ENCODE data around the gene PPM1G. TPM values are rescaled to one million over a fixed set of nuclear protein-coding genes. Genes with fewer than 3 reads are reported as not detected.
"Not testable (repeated sequence)": the region's sequence is repeated elsewhere in the genome, so short reads cannot be mapped to it uniquely, and the experiment has no call there.

Gene PPM1G
- total RNA-seq, 2 experiments from 2014 or later, result 130 to 136 TPM

GRCh38 chr2:27435628-27436027 is 26.2 kb upstream of the PPM1G start:
- DNase-seq, result no peak
- Mint-ChIP-seq H3K4me3 (no peak overlapping the region), H3K9me3 (ENCODE audit: insufficient read depth) (no peaks in the 10 kb centered on the region), H3K36me3 (ENCODE audit: low read depth) (peaks cover 69% of the 10 kb centered on the region), H3K27me3 (ENCODE audit: low read depth) (no peaks in the 10 kb centered on the region), H3K4me1 (ENCODE audit: low read depth) (peaks cover 10% of the 10 kb centered on the region), H3K27ac (peak overlapping the region; percentile 27)
- no peak for ATAC-seq
- POLR2A ChIA-PET, result interaction anchor here (0.8 kb wide), 1 partner anchor 13 kb away, joined by 3 read pairs; no protein-coding TSS in a partner anchor
- CTCF ChIA-PET, result no interaction called here

- Mint-ChIP-seq H3K36me3 (ENCODE audit: low read depth) (peaks cover 41% of the 10 kb centered on the region), H3K27ac (peak overlapping the region; percentile 84), H3K9me3 (ENCODE audit: insufficient read depth) (no peaks in the 10 kb centered on the region), H3K27me3 (ENCODE audit: low read depth) (no peaks in the 10 kb centered on the region), H3K4me3 (peak overlapping the region; percentile 29), H3K4me1 (ENCODE audit: low read depth) (peaks cover 31% of the 10 kb centered on the region)
- ATAC-seq (no peak), DNase-seq (peak; percentile 46)
- CTCF ChIA-PET, result interaction anchor here (1.1 to 4.6 kb wide), 7 partner anchors 22 to 252 kb away, joined by 4 to 38 read pairs (median 6); partner anchors contain the start of genes EIF2B4 and PPM1G
- POLR2A ChIA-PET, result interaction anchor here (0.5 to 4.4 kb wide), 6 partner anchors 11 to 197 kb away, joined by 3 to 41 read pairs (median 3); partner anchors contain the start of genes CCDC121, EIF2B4, GPN1 and PPM1G
Measured at GRCh38 chr2:27431395-27431794, 22.0 kb upstream of the PPM1G start.

- H3K9me3 Mint-ChIP-seq (ENCODE audit: insufficient read depth), result no peaks in the 10 kb centered on the region
- DNase-seq, result peak; percentile 80
- peak overlapping the region; percentile 89 for H3K27ac Mint-ChIP-seq
- peak overlapping the region; percentile 99 for H3K4me3 Mint-ChIP-seq
- ChIA-PET POLR2A (interaction anchor here (0.8 to 4.4 kb wide), 11 partner anchors 10 to 240 kb away, joined by 3 to 41 read pairs (median 5); partner anchors contain the start of genes MPV17, PPM1G, ZNF512 and ZNF513), CTCF (interaction anchor here (0.6 to 4.6 kb wide), 10 partner anchors 8 to 254 kb away, joined by 3 to 38 read pairs (median 6); partner anchors contain the start of genes CCDC121, EIF2B4, GPN1 and PPM1G)
- no peaks in the 10 kb centered on the region for H3K27me3 Mint-ChIP-seq (ENCODE audit: low read depth)
- peaks cover 31% of the 10 kb centered on the region for H3K4me1 Mint-ChIP-seq (ENCODE audit: low read depth)
- H3K36me3 Mint-ChIP-seq (ENCODE audit: low read depth), result peaks cover 18% of the 10 kb centered on the region
- peak; percentile 76 for ATAC-seq
Measured at GRCh38 chr2:27428978-27429541, 19.7 kb upstream of the PPM1G start.

GRCh38 chr2:27428213-27428977 is 19.0 kb upstream of the PPM1G start, which contains the start of gene NRBP1:
NRBP1 (plus strand) TSS chr2:27428631; CDS start chr2:27433274, 4,643 bp downstream.
- Mint-ChIP-seq H3K4me3 (peak within 1 kb of the TSS; percentile 99), H3K9me3 (ENCODE audit: insufficient read depth) (no peaks in the 10 kb centered on the region), H3K27me3 (ENCODE audit: low read depth) (no peaks in the 10 kb centered on the region), H3K27ac (peak within 1 kb of the TSS; percentile 98), H3K36me3 (ENCODE audit: low read depth) (peaks cover 11% of the 10 kb centered on the region), H3K4me1 (ENCODE audit: low read depth) (peaks cover 31% of the 10 kb centered on the region)
- DNase-seq (peak; percentile 93), ATAC-seq (peak; percentile 92)
- ChIA-PET POLR2A (interaction anchor here (0.9 to 4.4 kb wide), 10 partner anchors 9 to 241 kb away, joined by 3 to 41 read pairs (median 4); partner anchors contain the start of genes MPV17, PPM1G, ZNF512 and ZNF513), CTCF (interaction anchor here (0.9 to 4.6 kb wide), 7 partner anchors 19 to 255 kb away, joined by 3 to 38 read pairs (median 5); partner anchors contain the start of genes CCDC121, EIF2B4, GPN1 and PPM1G)

- Mint-ChIP-seq H3K36me3 (ENCODE audit: low read depth) (peaks cover 6% of the 10 kb centered on the region), H3K9me3 (ENCODE audit: insufficient read depth) (no peaks in the 10 kb centered on the region), H3K27ac (peak overlapping the region; percentile 98), H3K4me3 (peak overlapping the region; percentile 95), H3K4me1 (ENCODE audit: low read depth) (peaks cover 31% of the 10 kb centered on the region), H3K27me3 (ENCODE audit: low read depth) (no peaks in the 10 kb centered on the region)
- ChIA-PET POLR2A (interaction anchor here (1.0 to 4.4 kb wide), 6 partner anchors 8 to 56 kb away, joined by 3 to 41 read pairs (median 5); partner anchors contain the start of genes PPM1G and ZNF513), CTCF (interaction anchor here (0.9 to 4.3 kb wide), 3 partner anchors 18 to 201 kb away, joined by 3 to 38 read pairs (median 4); partner anchors contain the start of genes CCDC121, GPN1 and PPM1G)
- DNase-seq (no peak), ATAC-seq (no peak)
Measured at GRCh38 chr2:27427863-27428212, 18.4 kb upstream of the PPM1G start.

- H3K27me3 Mint-ChIP-seq (ENCODE audit: low read depth); H3K9me3 Mint-ChIP-seq (ENCODE audit: insufficient read depth): not testable (repeated sequence)
- CTCF ChIA-PET, result interaction anchor here (1.1 kb wide), 1 partner anchor 11 kb away, joined by 3 read pairs; no protein-coding TSS in a partner anchor
Measured at GRCh38 chr2:27425039-27425438, 15.6 kb upstream of the PPM1G start.

GRCh38 chr2:27422958-27423357 is 13.6 kb upstream of the PPM1G start:
- ChIA-PET CTCF (no interaction called here), POLR2A (interaction anchor here (1.2 kb wide), 1 partner anchor 14 kb away, joined by 6 read pairs; the partner anchor contains the start of gene PPM1G)
- no peak for DNase-seq
- Mint-ChIP-seq H3K4me3 (no peak overlapping the region), H3K36me3 (ENCODE audit: low read depth) (no peaks in the 10 kb centered on the region), H3K4me1 (ENCODE audit: low read depth) (peaks cover 6% of the 10 kb centered on the region), H3K9me3 (ENCODE audit: insufficient read depth) (no peaks in the 10 kb centered on the region), H3K27ac (no peak overlapping the region), H3K27me3 (ENCODE audit: low read depth) (peaks cover 6% of the 10 kb centered on the region)
- no peak for ATAC-seq

More at GRCh38 chr2:27425039-27425438, 15.6 kb upstream of the PPM1G start:
- DNase-seq; H3K36me3 Mint-ChIP-seq (ENCODE audit: low read depth); H3K27ac Mint-ChIP-seq; ATAC-seq; POLR2A ChIA-PET; H3K4me3 Mint-ChIP-seq: not testable (repeated sequence)
- peaks cover 15% of the 10 kb centered on the region for H3K4me1 Mint-ChIP-seq (ENCODE audit: low read depth)

GRCh38 chr2:27421660-27422250 is 12.4 kb upstream of the PPM1G start:
- CTCF ChIA-PET, result interaction anchor here (1.1 to 2.2 kb wide), 2 partner anchors 8 to 119 kb away, joined by 5 to 9 read pairs; no protein-coding TSS in a partner anchor
- POLR2A ChIA-PET, result no interaction called here
- Mint-ChIP-seq H3K27me3 (ENCODE audit: low read depth) (peaks cover 6% of the 10 kb centered on the region), H3K9me3 (ENCODE audit: insufficient read depth) (no peaks in the 10 kb centered on the region), H3K4me1 (ENCODE audit: low read depth) (no peaks in the 10 kb centered on the region), H3K36me3 (ENCODE audit: low read depth) (no peaks in the 10 kb centered on the region), H3K27ac (no peak overlapping the region), H3K4me3 (no peak overlapping the region)
- DNase-seq, result no peak
- ATAC-seq, result no peak

- no peaks in the 10 kb centered on the region for H3K9me3 Mint-ChIP-seq (ENCODE audit: insufficient read depth)
- DNase-seq, result no peak
- H3K4me3 Mint-ChIP-seq, result no peak overlapping the region
- peaks cover 6% of the 10 kb centered on the region for H3K27me3 Mint-ChIP-seq (ENCODE audit: low read depth)
- H3K4me1 Mint-ChIP-seq (ENCODE audit: low read depth), result no peaks in the 10 kb centered on the region
- no peaks in the 10 kb centered on the region for H3K36me3 Mint-ChIP-seq (ENCODE audit: low read depth)
- H3K27ac Mint-ChIP-seq, result no peak overlapping the region
- POLR2A ChIA-PET, result no interaction called here
- no peak for ATAC-seq
- CTCF ChIA-PET, result interaction anchor here (1.1 to 2.2 kb wide), 2 partner anchors 9 to 118 kb away, joined by 5 to 9 read pairs; no protein-coding TSS in a partner anchor
Measured at GRCh38 chr2:27420996-27421395, 11.6 kb upstream of the PPM1G start.

- CTCF ChIA-PET, result no interaction called here
Measured at GRCh38 chr2:27416151-27416550, 6.8 kb upstream of the PPM1G start.

GRCh38 chr2:27412419-27413152 is 3.2 kb upstream of the PPM1G start:
- H3K4me3 Mint-ChIP-seq, result no peak overlapping the region

More at GRCh38 chr2:27416151-27416550, 6.8 kb upstream of the PPM1G start:
- H3K27me3 Mint-ChIP-seq (ENCODE audit: low read depth), result peaks cover 12% of the 10 kb centered on the region
- no peak for DNase-seq
- no peak overlapping the region for H3K27ac Mint-ChIP-seq
- ATAC-seq, result no peak
- H3K36me3 Mint-ChIP-seq (ENCODE audit: low read depth), result no peaks in the 10 kb centered on the region
- H3K4me1 Mint-ChIP-seq (ENCODE audit: low read depth), result no peaks in the 10 kb centered on the region
- POLR2A ChIA-PET, result no interaction called here
- no peak overlapping the region for H3K4me3 Mint-ChIP-seq
- H3K9me3 Mint-ChIP-seq (ENCODE audit: insufficient read depth), result no peaks in the 10 kb centered on the region

More at GRCh38 chr2:27412419-27413152, 3.2 kb upstream of the PPM1G start:
- no peak overlapping the region for H3K27ac Mint-ChIP-seq
- peaks cover 17% of the 10 kb centered on the region for H3K4me1 Mint-ChIP-seq (ENCODE audit: low read depth)
- ATAC-seq, result no peak
- H3K36me3 Mint-ChIP-seq (ENCODE audit: low read depth), result peaks cover 9% of the 10 kb centered on the region
- H3K9me3 Mint-ChIP-seq (ENCODE audit: insufficient read depth), result no peaks in the 10 kb centered on the region
- CTCF ChIA-PET, result no interaction called here
- POLR2A ChIA-PET, result no interaction called here
- DNase-seq, result no peak
- peaks cover 8% of the 10 kb centered on the region for H3K27me3 Mint-ChIP-seq (ENCODE audit: low read depth)
